HepG2 (cell line): ENCODE data around the gene ARSB. TPM values are rescaled to one million over a fixed set of nuclear protein-coding genes. Genes with fewer than 3 reads are reported as not detected.

ENCODE experiments used
- ATAC-seq: fragments of 200-7000 bp; cut with Tn5 transposase; 3 replicates; pipeline ENCODE4 v1.9.1; 2020; ENCODE audit warnings: mild to moderate bottlenecking, moderate library complexity
- BruUV-seq: library from RNA; stranded (reverse); fragments of 400-500 nt; replicated peaks from 2 replicates; lab custom pipeline; 2021; lab: Mats Ljungman, UMichigan
- CTCF ChIA-PET: fragments of 300-600 bp; formaldehyde crosslinking; extraction: SDS; loops from one replicate; lab custom pipeline; 2021; ENCODE audit warnings: low total read pairs, inconsistent platforms, low intra/inter-chr PET ratio; lab: Yijun Ruan, JAX
- POLR2A ChIA-PET: fragments of 350-600 bp; sonication (Branson Sonifier 250); formaldehyde crosslinking; loops from one replicate; lab custom pipeline; 2020; ENCODE audit warnings: antibody characterized with exemption, inconsistent platforms; lab: Yijun Ruan, JAX
- DNase-seq: peaks from one replicate; pipeline ENCODE4 v3.0.0-alpha.2; 2015; ENCODE audit warnings: low spot score
- FAIRE-seq: peaks from 3 replicates; lab custom pipeline; 2011; peaks lifted over from hg19 to GRCh38; lab: Jason Lieb, UNC
- H2AFZ ChIP-seq: one replicate; pipeline ENCODE4 v1.6.1; 2011; ENCODE audit warnings: low read length, inconsistent platforms
- H3K27ac ChIP-seq: fragments of 300-600 bp; 3 replicates; pipeline ENCODE4 v1.8.0; 2011; ENCODE audit warnings: mixed run types, mild to moderate bottlenecking, mixed read lengths, low read length, inconsistent platforms; ENCODE audit not compliant: insufficient read depth; ENCODE audit errors: extremely low read length
- H3K27me3 ChIP-seq, 2 experiments: fragments of 200-600 bp in 1 of 2; 2 replicates in 1 of 2; 3 replicates in 1 of 2; pipeline versions ENCODE4 v1.6.0 to v1.8.0; 2011; ENCODE audit warnings: low read length in 2 of 2, mild to moderate bottlenecking in 2 of 2, moderate library complexity in 2 of 2, inconsistent platforms in 1 of 2; ENCODE audit not compliant: insufficient read depth in 2 of 2, control insufficient read depth in 1 of 2
- H3K36me3 ChIP-seq, 2 experiments: fragments of 200-600 bp in 1 of 2; replicated peaks in 1 of 2; 2 replicates in 1 of 2; 3 replicates in 1 of 2; pipeline versions ENCODE4 v1.5.1 to v1.8.0; 2011; ENCODE audit warnings: low read length in 2 of 2, inconsistent platforms in 1 of 2; ENCODE audit not compliant: insufficient read depth in 2 of 2, control insufficient read depth in 1 of 2
- H3K4me1 ChIP-seq: 2 replicates; pipeline ENCODE4 v1.5.1; 2012; ENCODE audit warnings: low read length, inconsistent platforms; ENCODE audit not compliant: insufficient read depth
- H3K4me2 ChIP-seq: 2 replicates; pipeline ENCODE4 v1.6.0; 2011; ENCODE audit warnings: low read depth, low read length, inconsistent platforms
- H3K4me3 ChIP-seq, 3 experiments: fragments of 200-600 bp in 1 of 3; sonication (generic), shearing (Covaris generic) in 1 of 3; replicated peaks in 1 of 3; 2 replicates each; pipeline ENCODE4 v1.5.1; 2011 to 2016; ENCODE audit warnings: low read length in 3 of 3, inconsistent platforms in 2 of 3, low read depth in 2 of 3, mild to moderate bottlenecking in 2 of 3, control low read depth in 1 of 3, mixed read lengths in 1 of 3; ENCODE audit not compliant: insufficient read depth in 1 of 3
- H3K79me2 ChIP-seq: one replicate; pipeline ENCODE4 v1.6.1; 2011; ENCODE audit warnings: low read length, inconsistent platforms; ENCODE audit not compliant: insufficient read depth
- H3K9ac ChIP-seq: 2 replicates; pipeline ENCODE4 v1.6.0; 2011; ENCODE audit warnings: mild to moderate bottlenecking, low read depth, low read length, inconsistent platforms; ENCODE audit not compliant: insufficient read depth
- H3K9me3 ChIP-seq: 2 replicates; pipeline ENCODE4 v1.5.1; 2012; ENCODE audit warnings: mild to moderate bottlenecking, low read length
- H4K20me1 ChIP-seq: 2 replicates; pipeline ENCODE4 v1.6.0; 2011; ENCODE audit warnings: inconsistent platforms, mild to moderate bottlenecking, low read length, moderate library complexity; ENCODE audit not compliant: insufficient read depth
- ADNP ChIP-seq: sonication (generic); formaldehyde crosslinking; IDR thresholded peaks from 2 replicates; pipeline ENCODE4 v1.4.0; 2020; ENCODE audit warnings: missing genetic modification reagents
- AGO2 ChIP-seq: fragments of 200-400 bp; formaldehyde crosslinking; optimal IDR thresholded peaks from 2 replicates; pipeline ENCODE3; 2017; ENCODE audit warnings: mild to moderate bottlenecking, low read depth, low read length, moderate library complexity
- CC2D1A ChIP-seq: sonication (generic); formaldehyde crosslinking; IDR thresholded peaks from 2 replicates; pipeline ENCODE4 v1.8.1; 2023; ENCODE audit warnings: mild to moderate bottlenecking, missing genetic modification reagents
- CHD2 ChIP-seq: IDR thresholded peaks from 2 replicates; pipeline ENCODE4 v1.6.1; 2011; ENCODE audit warnings: low read depth, low read length, improper control_type of control experiment
- HMG20A ChIP-seq: IDR thresholded peaks from 2 replicates; pipeline ENCODE4 v1.6.1; 2016; ENCODE audit warnings: borderline replicate concordance
- HOXA9 ChIP-seq: sonication (generic); formaldehyde crosslinking; IDR thresholded peaks from 2 replicates; pipeline ENCODE4 v1.8.1; 2022; ENCODE audit warnings: missing genetic modification reagents, mild to moderate bottlenecking, moderate library complexity, borderline replicate concordance
- KDM2A ChIP-seq: sonication (generic); formaldehyde crosslinking; IDR thresholded peaks from 2 replicates; pipeline ENCODE4 v1.4.0; 2020; ENCODE audit warnings: low read depth, missing genetic modification reagents, borderline replicate concordance
- POLR2G ChIP-seq: fragments of 200-400 bp; formaldehyde crosslinking; IDR thresholded peaks from 2 replicates; pipeline ENCODE4 v1.6.1; 2018; ENCODE audit warnings: mild to moderate bottlenecking, low read depth, low read length, moderate library complexity
- RFXAP ChIP-seq: sonication (generic); formaldehyde crosslinking; IDR thresholded peaks from 2 replicates; pipeline ENCODE4 v1.4.0; 2020; ENCODE audit warnings: missing genetic modification reagents, borderline replicate concordance
- SMAD3 ChIP-seq: sonication (generic); formaldehyde crosslinking; IDR thresholded peaks from 2 replicates; pipeline ENCODE4 v1.4.0; 2020; ENCODE audit warnings: missing genetic modification reagents
- ZIK1 ChIP-seq: sonication (generic); formaldehyde crosslinking; IDR thresholded peaks from 2 replicates; pipeline ENCODE4 v1.5.0; 2020; ENCODE audit warnings: mild to moderate bottlenecking, low read depth, missing genetic modification reagents, borderline replicate concordance
- ZMAT3 ChIP-seq: sonication (generic); formaldehyde crosslinking; conservative IDR thresholded peaks from 2 replicates; pipeline ENCODE4 v1.7.0; 2021; ENCODE audit warnings: missing genetic modification reagents
- ZNF44 ChIP-seq: sonication (generic); formaldehyde crosslinking; IDR thresholded peaks from 2 replicates; pipeline ENCODE4 v1.5.1; 2020; ENCODE audit warnings: mild to moderate bottlenecking, missing genetic modification reagents
- ZNF460 ChIP-seq: sonication (generic); formaldehyde crosslinking; IDR thresholded peaks from 2 replicates; pipeline ENCODE4 v1.5.1; 2020; ENCODE audit warnings: missing genetic modification reagents, mild to moderate bottlenecking, borderline replicate concordance
- WGBS: methylation state at CpG from one replicate; pipeline ENCODE4 v1.1.6; 2017; ENCODE audit warnings: low lambda C conversion rate; 5-methylcytosine and 5-hydroxymethylcytosine counted together
- in situ Hi-C: cut with HindIII; loops from 2 replicates; pipeline ENCODE4 v1.10.0; 2017; ENCODE audit warnings: low pct_unique_long_range_greater_than_20kb; ENCODE audit not compliant: extremely low pct_ligation_motif_present
- intact Hi-C: fragments of 100-400 bp; cut with micrococcal nuclease; formaldehyde crosslinking; loops from one replicate; pipeline ENCODE4 v1.10.0; 2022; ENCODE audit not compliant: unreplicated experiment
- polyA plus RNA-seq, 8 experiments: library from polyadenylated mRNA; depleted of rRNA in 3 of 8; stranded (reverse) in 7 of 8; unstranded in 1 of 8; fragments of >200 nt; fragmentation: Illumina TruSeq in 4 of 8; extraction: Trizol in 4 of 8; gene quantifications; 2 replicates each; pipeline versions ENCODE4 v1.2.1 to v1.2.3, GENCODE V29; 2011 to 2016; ENCODE audit warnings: low read depth in 4 of 8, missing spikeins in 1 of 8, mixed read lengths in 1 of 8; ENCODE audit not compliant: insufficient read depth in 1 of 8
- total RNA-seq, 5 experiments: library from RNA; depleted of rRNA; stranded (reverse); fragments of >200 nt; fragmentation: Illumina TruSeq; extraction: Trizol; gene quantifications; 2 replicates each; pipeline ENCODE4 v1.2.3, GENCODE V29; 2016; ENCODE audit warnings: low read depth in 1 of 5
- TF ChIP-seq, protein P1 (sequence below): sonication (generic); formaldehyde crosslinking; IDR thresholded peaks from 2 replicates; pipeline ENCODE4 v1.8.0; 2022; ENCODE audit warnings: missing genetic modification reagents, mild to moderate bottlenecking, moderate library complexity, borderline replicate concordance

Gene ARSB
- total and polyA plus RNA-seq, 2 of the 13 experiments (the other 11 are each of a cell fraction or from before 2014, with no cell fraction given): 52.6 to 66.4 TPM

DNA sequence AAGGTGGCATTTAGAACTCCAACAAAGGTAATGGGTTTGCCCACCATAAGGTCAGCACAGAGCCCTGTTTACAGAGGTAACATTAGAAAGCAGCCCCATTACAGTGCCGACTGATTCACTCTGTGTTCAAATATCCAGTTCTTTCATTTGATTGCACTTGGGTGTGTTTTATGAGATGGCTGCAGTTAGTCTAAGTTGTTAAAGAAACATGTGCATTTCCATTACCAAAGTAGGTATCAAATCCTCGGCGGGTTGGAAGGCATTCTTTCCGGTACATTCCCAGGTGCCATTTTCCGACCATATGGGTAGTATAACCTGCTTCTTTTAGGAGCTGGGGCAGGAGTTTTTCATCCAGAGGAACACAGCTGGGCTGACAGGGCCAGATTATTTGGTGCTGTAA, 16.3 kb downstream of the ARSB start:
- intact Hi-C loops: no loop called here
- FAIRE-seq (no peak), DNase-seq (no peak), ATAC-seq (no peak)
- H3K9ac ChIP-seq: no peak overlapping the region
- H4K20me1 ChIP-seq: no peaks in the 10 kb centered on the region
- TF ChIP-seq ZMAT3 (CRISPR knock-in tag): no peak
- TF ChIP-seq ADNP (CRISPR knock-in tag): no peak
- no peak for TF ChIP-seq POLR2G
- TF ChIP-seq CHD2: no peak
- TF ChIP-seq SMAD3 (CRISPR knock-in tag): no peak
- no peak for TF ChIP-seq HOXA9 (CRISPR knock-in tag)
- no peak for TF ChIP-seq ZNF460 (CRISPR knock-in tag)
- TF ChIP-seq KDM2A (CRISPR knock-in tag): no peak
- no peak for TF ChIP-seq ZNF44 (CRISPR knock-in tag)
- TF ChIP-seq HMG20A (CRISPR knock-in tag): no peak
- no peak for TF ChIP-seq AGO2
- no peak for TF ChIP-seq ZIK1 (CRISPR knock-in tag)
- no peak for TF ChIP-seq CC2D1A (CRISPR knock-in tag)
- TF ChIP-seq, protein P1, sequence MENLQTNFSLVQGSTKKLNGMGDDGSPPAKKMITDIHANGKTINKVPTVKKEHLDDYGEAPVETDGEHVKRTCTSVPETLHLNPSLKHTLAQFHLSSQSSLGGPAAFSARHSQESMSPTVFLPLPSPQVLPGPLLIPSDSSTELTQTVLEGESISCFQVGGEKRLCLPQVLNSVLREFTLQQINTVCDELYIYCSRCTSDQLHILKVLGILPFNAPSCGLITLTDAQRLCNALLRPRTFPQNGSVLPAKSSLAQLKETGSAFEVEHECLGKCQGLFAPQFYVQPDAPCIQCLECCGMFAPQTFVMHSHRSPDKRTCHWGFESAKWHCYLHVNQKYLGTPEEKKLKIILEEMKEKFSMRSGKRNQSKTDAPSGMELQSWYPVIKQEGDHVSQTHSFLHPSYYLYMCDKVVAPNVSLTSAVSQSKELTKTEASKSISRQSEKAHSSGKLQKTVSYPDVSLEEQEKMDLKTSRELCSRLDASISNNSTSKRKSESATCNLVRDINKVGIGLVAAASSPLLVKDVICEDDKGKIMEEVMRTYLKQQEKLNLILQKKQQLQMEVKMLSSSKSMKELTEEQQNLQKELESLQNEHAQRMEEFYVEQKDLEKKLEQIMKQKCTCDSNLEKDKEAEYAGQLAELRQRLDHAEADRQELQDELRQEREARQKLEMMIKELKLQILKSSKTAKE (CRISPR knock-in tag): no peak
- no peak for TF ChIP-seq RFXAP (CRISPR knock-in tag)
- H3K27me3 ChIP-seq: no peaks in the 10 kb centered on the region
- no peak overlapping the region for H3K4me3 ChIP-seq
- ChIA-PET CTCF (no interaction called here), POLR2A (no interaction called here)
- in situ Hi-C loops: no loop called here
- BruUV-seq: no TSS peak
- H3K4me1 ChIP-seq: peaks cover 20% of the 10 kb centered on the region
- WGBS: 96% methylated on average over 5 of the region's 5 CpGs
- peaks cover 13 to 52% of the 10 kb centered on the region in 2 experiments for H3K36me3 ChIP-seq
- H3K79me2 ChIP-seq: peaks cover 26% of the 10 kb centered on the region
- H2AFZ ChIP-seq: no peak overlapping the region
- H3K9me3 ChIP-seq: no peaks in the 10 kb centered on the region
- H3K27ac ChIP-seq: no peak overlapping the region
- H3K4me2 ChIP-seq: no peak overlapping the region
